Pons (tissue), 1 donor: Measurements from ENCODE around the gene LSM14A.

Experiments used
- DNase-seq: peaks from one replicate; pipeline ENCODE4 v3.0.0-alpha.2; 2016; ENCODE audit warnings: low spot score

Gene LSM14A

GRCh38 chr19:34256835-34257558 is 84.7 kb downstream of the LSM14A start:
- no peak for DNase-seq

GRCh38 chr19:34257559-34257924 is 85.2 kb downstream of the LSM14A start:
- no peak for DNase-seq

DNA sequence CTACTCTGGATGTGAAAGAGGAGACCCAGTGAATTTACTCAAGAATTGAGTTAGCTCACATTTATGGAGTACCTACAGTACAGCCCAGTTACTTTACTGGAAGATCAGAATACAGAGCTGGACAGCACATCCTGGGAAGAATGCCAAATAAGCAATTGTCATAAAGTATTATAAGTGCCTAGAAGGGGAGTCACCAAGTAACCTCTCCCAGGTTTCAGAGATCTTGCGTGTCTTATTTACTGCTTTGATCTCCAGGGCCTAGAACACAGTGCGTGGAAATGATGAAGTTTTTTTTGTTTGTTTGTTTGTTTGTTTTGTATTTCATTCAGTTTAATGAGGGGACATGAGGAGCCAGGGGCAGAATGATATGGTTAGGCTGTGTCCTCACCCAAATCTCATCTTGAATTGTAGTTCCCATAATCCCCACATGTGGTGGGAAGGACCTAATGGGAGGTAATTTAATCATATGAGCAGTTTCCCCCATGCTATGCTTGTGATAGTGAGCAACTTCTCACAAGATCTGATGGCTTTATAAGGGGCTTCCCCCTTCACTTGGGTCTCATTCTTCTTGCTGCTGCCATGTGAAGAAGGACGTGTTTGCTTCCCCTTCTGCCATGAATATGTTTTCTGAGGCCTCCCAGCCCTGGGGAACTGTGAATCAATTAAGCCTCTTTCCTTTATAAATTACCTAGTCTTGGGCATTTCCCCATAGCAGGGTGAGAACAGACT is 87.2 kb downstream of the LSM14A start:
- no peak for DNase-seq

DNA sequence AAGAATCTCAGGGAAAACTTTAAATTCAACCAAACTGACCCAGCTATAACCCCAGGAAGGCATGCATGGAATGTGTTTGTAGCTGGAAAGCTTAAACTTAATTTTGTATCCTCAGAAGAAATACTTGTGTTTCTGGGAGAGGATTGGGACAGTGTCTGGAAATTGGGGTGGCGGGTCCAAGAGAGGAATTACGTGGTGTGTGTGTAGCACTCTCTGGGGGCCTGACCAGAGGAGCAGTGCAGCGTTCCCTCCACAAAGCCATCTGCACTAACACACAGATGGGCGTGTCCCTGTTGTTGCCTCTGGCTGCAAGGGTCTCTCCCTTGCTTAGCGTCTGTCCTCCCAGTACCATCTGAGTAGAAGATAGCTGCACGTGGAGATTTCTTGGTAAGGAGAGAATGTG is 88.5 kb downstream of the LSM14A start:
- DNase-seq = no peak

GRCh38 chr19:34261334-34262109 is 89.2 kb downstream of the LSM14A start:
- no peak for DNase-seq

DNA sequence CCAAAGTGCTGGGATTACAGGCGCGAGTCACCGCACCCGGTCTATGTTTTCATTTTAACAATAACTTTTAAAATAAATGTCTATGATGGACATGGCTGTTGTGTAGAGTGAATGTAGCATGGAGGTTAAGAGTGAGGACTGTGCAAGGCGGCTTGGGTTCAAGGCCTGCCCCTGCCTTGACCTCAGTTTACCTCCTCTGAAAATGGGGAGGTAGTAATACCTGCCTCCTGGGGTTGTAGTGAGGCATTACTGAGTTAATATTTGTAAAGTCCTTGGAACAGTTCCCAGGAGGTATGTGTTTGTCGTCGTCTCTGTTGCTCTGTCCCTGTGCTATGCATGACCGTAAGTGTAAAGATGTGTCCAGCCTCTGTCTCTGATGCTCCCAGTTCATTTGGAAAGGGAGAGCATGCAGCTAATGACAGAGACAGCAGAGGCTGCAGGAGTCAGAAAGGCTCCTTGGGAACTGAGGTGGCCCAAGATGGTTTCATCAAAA is 91.5 kb downstream of the LSM14A start:
- DNase-seq = no peak

GRCh38 chr19:34265221-34265650 is 92.9 kb downstream of the LSM14A start:
- DNase-seq = no peak

GRCh38 chr19:34269081-34269480 is 96.8 kb downstream of the LSM14A start:
- no peak for DNase-seq

GRCh38 chr19:34269489-34269888 is 97.2 kb downstream of the LSM14A start:
- no peak for DNase-seq

DNA sequence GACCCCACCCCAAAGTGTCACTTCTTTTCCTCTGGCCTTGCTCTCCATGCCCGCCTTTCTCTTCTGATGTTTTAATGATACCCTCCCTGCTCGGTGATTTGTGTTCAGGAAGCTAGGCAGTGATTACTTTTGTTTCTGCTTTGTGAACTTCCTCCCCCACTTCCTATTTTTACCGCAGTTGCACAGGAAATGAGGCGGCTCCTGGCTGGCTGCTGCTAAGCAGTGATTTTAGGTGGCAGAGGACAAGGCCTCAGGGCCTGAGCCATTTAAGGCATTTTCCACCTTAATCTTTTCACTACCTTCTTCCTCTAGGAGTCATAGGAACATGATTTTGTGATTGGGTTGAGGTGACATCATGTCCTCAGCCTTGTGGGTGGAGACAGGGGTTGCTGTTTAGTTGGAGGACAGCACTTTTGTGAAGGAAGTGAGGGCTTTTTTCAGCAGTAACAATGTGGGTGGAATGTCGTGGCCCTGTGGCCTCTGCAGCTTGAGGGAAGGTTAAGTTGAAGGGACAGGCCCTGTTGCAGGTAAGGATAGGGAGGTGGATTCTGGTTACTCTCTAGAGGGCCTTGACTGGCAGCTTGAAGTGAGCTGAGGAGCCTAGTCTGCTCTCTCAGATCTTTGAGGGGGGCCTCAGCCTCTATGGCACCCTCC is 97.8 kb downstream of the LSM14A start:
- peak; percentile 80 for DNase-seq

DNA sequence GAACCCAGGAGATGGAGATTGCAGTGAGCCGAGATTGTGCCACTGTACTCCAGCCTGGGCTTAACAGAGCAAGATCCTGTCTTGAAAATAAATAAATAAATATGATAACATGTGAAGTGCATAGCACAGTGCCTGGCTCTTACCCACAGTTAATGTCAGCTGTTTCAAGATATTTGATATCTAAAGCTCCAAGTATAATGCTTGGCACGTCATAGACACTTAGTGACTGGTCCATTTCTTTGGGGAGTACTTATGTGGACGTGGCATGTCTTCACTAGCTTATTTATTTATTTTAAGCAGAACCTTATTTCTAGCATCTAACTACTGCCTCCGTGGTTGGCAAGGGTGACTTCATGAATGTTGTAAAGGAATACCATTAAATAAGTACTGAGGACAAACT is 100.8 kb downstream of the LSM14A start:
- DNase-seq = no peak

GRCh38 chr19:34274284-34274826 is 102.1 kb downstream of the LSM14A start:
- no peak for DNase-seq

- no peak for DNase-seq
Observed at GRCh38 chr19:34274827-34275625, 102.7 kb downstream of the LSM14A start.

GRCh38 chr19:34275705-34276104 is 103.4 kb downstream of the LSM14A start:
- no peak for DNase-seq

DNA sequence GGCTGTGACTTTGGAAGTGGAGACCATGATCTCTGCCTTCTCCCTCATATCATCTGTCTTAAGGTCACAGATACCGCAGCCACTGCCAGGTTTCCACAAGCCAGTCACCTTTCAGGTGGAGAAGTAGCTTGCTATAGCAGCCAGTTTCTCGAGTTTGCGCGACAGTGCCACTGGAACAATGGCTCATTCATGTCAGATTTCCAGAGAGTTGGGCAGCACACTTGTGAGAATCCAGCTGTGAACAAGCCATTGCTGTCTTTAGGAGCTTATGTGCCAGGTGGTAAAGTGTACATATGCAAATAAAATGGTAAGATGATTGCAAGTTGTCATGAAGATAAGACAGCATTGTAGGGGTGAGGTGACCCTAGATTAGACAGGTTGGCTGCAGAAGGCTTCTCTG is 104.3 kb downstream of the LSM14A start:
- DNase-seq = peak; percentile 91

DNA sequence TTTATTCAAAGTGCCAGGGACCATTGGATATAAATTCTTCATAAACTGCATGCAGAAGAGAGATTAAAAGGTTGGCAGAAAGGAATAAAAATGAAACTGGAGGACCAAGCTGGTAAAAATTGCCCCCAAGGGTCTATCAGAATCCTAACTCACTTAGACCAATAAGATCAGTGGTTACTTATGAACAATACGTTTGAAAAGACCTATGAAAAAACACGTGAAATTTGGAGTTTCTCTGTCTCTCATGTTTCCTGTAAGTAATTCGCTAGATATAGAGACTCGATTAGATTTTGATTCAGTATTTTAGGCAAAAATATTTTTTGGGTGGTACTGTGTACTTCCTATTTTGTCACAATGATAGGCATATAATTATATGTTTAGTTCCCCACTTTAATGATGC is 104.9 kb downstream of the LSM14A start:
- DNase-seq = no peak

- DNase-seq = no peak
Observed at GRCh38 chr19:34278783-34279182, 106.5 kb downstream of the LSM14A start.
